Vagina (tissue), 2 donors: ENCODE measurements around the gene SELENOV.

Experiments
- CTCF ChIP-seq, 3 experiments: fragments of 450-650 bp in 2 of 3; fragments of 200-600 bp in 1 of 3; sonication (generic) in 1 of 3; IDR thresholded peaks; one replicate each; pipeline ENCODE4 v1.5.1; 2017 to 2019; ENCODE audit warnings: antibody characterized with exemption in 3 of 3, mild to moderate bottlenecking in 2 of 3, moderate library complexity in 2 of 3
- POLR2AphosphoS5 ChIP-seq, 2 donors: sonication (generic); formaldehyde crosslinking; IDR thresholded peaks; one replicate each; pipeline ENCODE4 v1.9.0; 2017; ENCODE audit warnings: antibody characterized with exemption in 2 of 2, mild to moderate bottlenecking in 2 of 2, low read depth in 1 of 2; ENCODE audit not compliant: insufficient read depth in 1 of 2

DNA sequence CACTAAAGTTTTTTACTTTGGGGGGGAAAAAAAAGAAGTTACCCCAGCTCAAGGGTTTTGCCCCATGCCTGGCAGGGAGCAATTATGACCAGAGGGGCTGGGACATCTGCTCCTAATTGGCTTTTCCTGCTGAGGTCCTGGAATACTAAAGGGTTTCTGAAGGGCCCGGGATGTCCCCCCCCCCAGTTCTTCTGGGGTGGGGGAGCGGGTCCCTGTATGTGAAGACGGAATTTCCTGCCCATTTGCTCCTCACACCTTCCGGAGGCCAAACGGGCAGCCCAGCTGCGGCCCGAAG, 17.3 kb upstream of the SELENOV start:
- TF ChIP-seq CTCF (IDR thresholded peaks at IDR 0.05) (no peak), POLR2AphosphoS5 (IDR thresholded peaks at IDR 0.05; ENCODE audit: insufficient read depth in 1 of 2, low read depth in 1 of 2) (no peak)
